HL-60 (cell line): ENCODE measurements around the gene RANBP9.

Experiments
- DNase-seq, 2 experiments: peaks; one replicate each; pipeline ENCODE4 v3.0.0-alpha.2; 2010 to 2020; ENCODE audit warnings: low read depth in 1 of 2, low spot score in 1 of 2
- H3K27ac ChIP-seq: fragments of 250-450 bp; sonication (Bioruptor Pico); replicated peaks from 2 replicates; pipeline ENCODE4 v1.5.1; 2020; ENCODE audit warnings: mild to moderate bottlenecking, moderate library complexity
- H3K27me3 ChIP-seq: fragments of 250-450 bp; sonication (Bioruptor Pico); 2 replicates; pipeline ENCODE4 v1.5.1; 2021; ENCODE audit warnings: mild to moderate bottlenecking, moderate library complexity; ENCODE audit not compliant: insufficient read depth, poor library complexity, severe bottlenecking
- H3K4me3 ChIP-seq: replicated peaks from 2 replicates; pipeline ENCODE4 v1.5.1; 2011; ENCODE audit warnings: mild to moderate bottlenecking, control low read depth, low read length; ENCODE audit not compliant: insufficient read depth
- GABPA ChIP-seq: IDR thresholded peaks from 2 replicates; pipeline ENCODE4 v1.6.1; 2012; ENCODE audit warnings: low read depth
- POLR2AphosphoS5 ChIP-seq: IDR thresholded peaks from 2 replicates; pipeline ENCODE4 v1.6.1; 2012; ENCODE audit warnings: low read depth
- SPI1 ChIP-seq: IDR thresholded peaks from 2 replicates; pipeline ENCODE4 v1.6.1; 2012; ENCODE audit warnings: low read depth, mild to moderate bottlenecking, borderline replicate concordance
- TF ChIP-seq, protein P1 (sequence below): IDR thresholded peaks from one replicate; pipeline ENCODE4 v1.5.1; 2011; ENCODE audit warnings: low read length, control low read depth, inconsistent platforms; ENCODE audit not compliant: insufficient read depth
- TF ChIP-seq, protein P2 (sequence below): IDR thresholded peaks from 2 replicates; pipeline ENCODE4 v1.6.1; 2012; ENCODE audit warnings: low read depth; ENCODE audit not compliant: insufficient replicate concordance

Gene RANBP9

GRCh38 chr6:13741365-13741764, 29.7 kb upstream of the RANBP9 start:
- no peak overlapping the region for H3K27ac ChIP-seq
- H3K4me3 ChIP-seq, result no peak overlapping the region
- no peak for DNase-seq
- H3K27me3 ChIP-seq, result no peaks in the 10 kb centered on the region
- no peak for TF ChIP-seq POLR2AphosphoS5
- TF ChIP-seq, protein P1, sequence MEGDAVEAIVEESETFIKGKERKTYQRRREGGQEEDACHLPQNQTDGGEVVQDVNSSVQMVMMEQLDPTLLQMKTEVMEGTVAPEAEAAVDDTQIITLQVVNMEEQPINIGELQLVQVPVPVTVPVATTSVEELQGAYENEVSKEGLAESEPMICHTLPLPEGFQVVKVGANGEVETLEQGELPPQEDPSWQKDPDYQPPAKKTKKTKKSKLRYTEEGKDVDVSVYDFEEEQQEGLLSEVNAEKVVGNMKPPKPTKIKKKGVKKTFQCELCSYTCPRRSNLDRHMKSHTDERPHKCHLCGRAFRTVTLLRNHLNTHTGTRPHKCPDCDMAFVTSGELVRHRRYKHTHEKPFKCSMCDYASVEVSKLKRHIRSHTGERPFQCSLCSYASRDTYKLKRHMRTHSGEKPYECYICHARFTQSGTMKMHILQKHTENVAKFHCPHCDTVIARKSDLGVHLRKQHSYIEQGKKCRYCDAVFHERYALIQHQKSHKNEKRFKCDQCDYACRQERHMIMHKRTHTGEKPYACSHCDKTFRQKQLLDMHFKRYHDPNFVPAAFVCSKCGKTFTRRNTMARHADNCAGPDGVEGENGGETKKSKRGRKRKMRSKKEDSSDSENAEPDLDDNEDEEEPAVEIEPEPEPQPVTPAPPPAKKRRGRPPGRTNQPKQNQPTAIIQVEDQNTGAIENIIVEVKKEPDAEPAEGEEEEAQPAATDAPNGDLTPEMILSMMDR, result no peak
- TF ChIP-seq, protein P2, sequence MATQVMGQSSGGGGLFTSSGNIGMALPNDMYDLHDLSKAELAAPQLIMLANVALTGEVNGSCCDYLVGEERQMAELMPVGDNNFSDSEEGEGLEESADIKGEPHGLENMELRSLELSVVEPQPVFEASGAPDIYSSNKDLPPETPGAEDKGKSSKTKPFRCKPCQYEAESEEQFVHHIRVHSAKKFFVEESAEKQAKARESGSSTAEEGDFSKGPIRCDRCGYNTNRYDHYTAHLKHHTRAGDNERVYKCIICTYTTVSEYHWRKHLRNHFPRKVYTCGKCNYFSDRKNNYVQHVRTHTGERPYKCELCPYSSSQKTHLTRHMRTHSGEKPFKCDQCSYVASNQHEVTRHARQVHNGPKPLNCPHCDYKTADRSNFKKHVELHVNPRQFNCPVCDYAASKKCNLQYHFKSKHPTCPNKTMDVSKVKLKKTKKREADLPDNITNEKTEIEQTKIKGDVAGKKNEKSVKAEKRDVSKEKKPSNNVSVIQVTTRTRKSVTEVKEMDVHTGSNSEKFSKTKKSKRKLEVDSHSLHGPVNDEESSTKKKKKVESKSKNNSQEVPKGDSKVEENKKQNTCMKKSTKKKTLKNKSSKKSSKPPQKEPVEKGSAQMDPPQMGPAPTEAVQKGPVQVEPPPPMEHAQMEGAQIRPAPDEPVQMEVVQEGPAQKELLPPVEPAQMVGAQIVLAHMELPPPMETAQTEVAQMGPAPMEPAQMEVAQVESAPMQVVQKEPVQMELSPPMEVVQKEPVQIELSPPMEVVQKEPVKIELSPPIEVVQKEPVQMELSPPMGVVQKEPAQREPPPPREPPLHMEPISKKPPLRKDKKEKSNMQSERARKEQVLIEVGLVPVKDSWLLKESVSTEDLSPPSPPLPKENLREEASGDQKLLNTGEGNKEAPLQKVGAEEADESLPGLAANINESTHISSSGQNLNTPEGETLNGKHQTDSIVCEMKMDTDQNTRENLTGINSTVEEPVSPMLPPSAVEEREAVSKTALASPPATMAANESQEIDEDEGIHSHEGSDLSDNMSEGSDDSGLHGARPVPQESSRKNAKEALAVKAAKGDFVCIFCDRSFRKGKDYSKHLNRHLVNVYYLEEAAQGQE, result no peak
- no peak for TF ChIP-seq SPI1
- TF ChIP-seq GABPA, result no peak

DNA sequence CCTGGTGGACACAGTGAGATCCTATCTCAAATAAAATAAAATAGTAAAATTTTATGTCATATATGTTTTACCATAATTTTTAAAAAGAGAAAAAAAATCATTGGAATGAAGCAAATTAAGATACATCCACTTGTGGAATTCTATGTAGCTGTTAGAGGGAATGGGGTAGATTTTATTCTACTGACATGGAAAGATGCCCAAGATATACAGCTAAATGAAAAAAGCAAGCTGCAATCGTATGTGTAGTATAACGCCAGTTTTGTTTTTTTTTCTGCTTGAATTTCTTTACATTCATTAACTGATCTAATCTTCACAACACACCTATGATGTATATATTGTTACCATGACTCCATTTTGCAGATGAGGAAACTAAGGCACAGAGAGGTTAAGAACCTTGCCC, 23.4 kb upstream of the RANBP9 start:
- Histone ChIP-seq H3K27ac (no peak overlapping the region), H3K4me3 (no peak overlapping the region), H3K27me3 (no peaks in the 10 kb centered on the region)
- TF ChIP-seq, protein P2, result no peak
- TF ChIP-seq POLR2AphosphoS5 (no peak), GABPA (no peak), SPI1 (no peak)
- TF ChIP-seq, protein P1, result no peak
- DNase-seq, result no peak

- H3K27ac ChIP-seq, result no peak overlapping the region
- no peak overlapping the region for H3K4me3 ChIP-seq
- DNase-seq, result no peak
- TF ChIP-seq, protein P2, result no peak
- TF ChIP-seq GABPA, result no peak
- TF ChIP-seq POLR2AphosphoS5, result no peak
- TF ChIP-seq SPI1, result no peak
- TF ChIP-seq, protein P1, result no peak
- H3K27me3 ChIP-seq, result no peaks in the 10 kb centered on the region
These were observed 21.7 kb upstream of the RANBP9 start for GRCh38 chr6:13733178-13733887.
